GM12878 (cell line): ENCODE data around the gene PLCB4. TPM values are rescaled to one million over a fixed set of nuclear protein-coding genes. Genes with fewer than 3 reads are reported as not detected.

Source experiments
- ATAC-seq: fragments of 200-7000 bp; cut with Tn5 transposase; 3 replicates; pipeline ENCODE4 v1.9.1; 2020; ENCODE audit warnings: mild to moderate bottlenecking, moderate library complexity
- BruUV-seq: library from RNA; stranded (reverse); fragments of 400-500 nt; replicated peaks from 2 replicates; lab custom pipeline; 2021; lab: Mats Ljungman, UMichigan
- CTCF ChIA-PET: fragments of 300-600 bp; sonication (Branson Sonifier 250); formaldehyde crosslinking; extraction: SDS; loops from one replicate; lab custom pipeline; 2021; ENCODE audit warnings: inconsistent platforms; lab: Yijun Ruan, JAX
- POLR2A ChIA-PET: fragments of 350-600 bp; formaldehyde crosslinking; extraction: SDS; loops from one replicate; lab custom pipeline; 2021; ENCODE audit warnings: inconsistent platforms; lab: Charles Lee
- RAD21 ChIA-PET: fragments of 300-600 bp; sonication (Branson Sonifier 250); formaldehyde crosslinking; loops from one replicate; lab custom pipeline; 2023; ENCODE audit warnings: antibody characterized with exemption; ENCODE audit not compliant: unreplicated experiment; lab: Charles Lee
- SMC1A ChIA-PET: fragments of 300-600 bp; sonication (Branson Sonifier 250); formaldehyde crosslinking; loops from one replicate; lab custom pipeline; 2023; ENCODE audit not compliant: unreplicated experiment, uncharacterized antibody; lab: Charles Lee
- DNase-seq: peaks from one replicate; pipeline ENCODE4 v3.0.0-alpha.2; 2011; ENCODE audit warnings: low read depth, low spot score
- FAIRE-seq: peaks from 3 replicates; lab custom pipeline; 2011; peaks lifted over from hg19 to GRCh38; lab: Jason Lieb, UNC
- H2AFZ ChIP-seq: 2 replicates; pipeline ENCODE4 v1.6.0; 2011; ENCODE audit warnings: low read depth, low read length, control low read depth; ENCODE audit not compliant: control insufficient read depth
- H3K27ac ChIP-seq: 2 replicates; pipeline ENCODE4 v1.5.1; 2011; ENCODE audit warnings: control low read depth; ENCODE audit not compliant: control insufficient read depth, insufficient read depth
- H3K27me3 ChIP-seq, 2 experiments: replicated peaks in 1 of 2; 2 replicates each; pipeline versions ENCODE4 v1.6.0 to v1.6.1; 2011; ENCODE audit warnings: low read length in 1 of 2; ENCODE audit not compliant: control insufficient read depth in 2 of 2, insufficient read depth in 2 of 2
- H3K36me3 ChIP-seq, 2 experiments: 2 replicates each; pipeline ENCODE4 v1.5.1; 2011; ENCODE audit warnings: low read length in 1 of 2; ENCODE audit not compliant: control insufficient read depth in 2 of 2, insufficient read depth in 2 of 2
- H3K4me1 ChIP-seq: 2 replicates; pipeline ENCODE4 v1.6.1; 2011; ENCODE audit warnings: mild to moderate bottlenecking, low read length, moderate library complexity, mixed read lengths; ENCODE audit not compliant: control insufficient read depth, insufficient read depth
- H3K4me2 ChIP-seq: 2 replicates; pipeline ENCODE4 v1.6.0; 2011; ENCODE audit warnings: control low read depth; ENCODE audit not compliant: control insufficient read depth, insufficient read depth
- H3K4me3 ChIP-seq: fragments of 200-600 bp; sonication (generic); 2 replicates; pipeline ENCODE4 v1.5.1; 2016
- H3K79me2 ChIP-seq: 2 replicates; pipeline ENCODE4 v1.6.0; 2011; ENCODE audit warnings: low read length; ENCODE audit not compliant: control insufficient read depth, insufficient read depth
- H3K9ac ChIP-seq: 2 replicates; pipeline ENCODE4 v1.8.0; 2011; ENCODE audit warnings: low read length, control low read depth, mixed read lengths; ENCODE audit not compliant: control insufficient read depth, insufficient read depth
- H3K9me3 ChIP-seq: replicated peaks from 3 replicates; pipeline ENCODE4 v1.5.1; 2011; ENCODE audit warnings: mild to moderate bottlenecking, low read length; ENCODE audit not compliant: control insufficient read depth, insufficient read depth
- H4K20me1 ChIP-seq: 2 replicates; pipeline ENCODE4 v1.6.0; 2011; ENCODE audit not compliant: control insufficient read depth, insufficient read depth
- ASH2L ChIP-seq: fragments of 300-600, 200-600 bp; sonication (generic); IDR thresholded peaks from 2 replicates; pipeline ENCODE4 v1.6.1; 2017; ENCODE audit warnings: low read depth, mild to moderate bottlenecking, borderline replicate concordance
- CHD4 ChIP-seq: fragments of 200-600 bp; sonication (generic); IDR thresholded peaks from 2 replicates; pipeline ENCODE4 v1.6.1; 2016; ENCODE audit warnings: mild to moderate bottlenecking
- EGR1 ChIP-seq, 2 experiments: IDR thresholded peaks; 1 replicate in 1 of 2; 2 replicates in 1 of 2; pipeline ENCODE4 v1.6.1; 2011 to 2012; ENCODE audit warnings: low read depth in 2 of 2, low read length in 2 of 2, borderline replicate concordance in 1 of 2, mild to moderate bottlenecking in 1 of 2, moderate library complexity in 1 of 2
- IKZF1 ChIP-seq: fragments of 450-650 bp; conservative IDR thresholded peaks from 2 replicates; pipeline ENCODE4 v1.6.1; 2017; ENCODE audit warnings: antibody characterized with exemption, mild to moderate bottlenecking
- JUND ChIP-seq: IDR thresholded peaks from 2 replicates; pipeline ENCODE4 v1.6.1; 2012; ENCODE audit warnings: low read depth, mild to moderate bottlenecking, low read length, improper control_type of control experiment, moderate library complexity
- PAX5 ChIP-seq: IDR thresholded peaks from 2 replicates; pipeline ENCODE4 v1.6.1; 2011; ENCODE audit warnings: low read depth, low read length, borderline replicate concordance
- WGBS: methylation state at CpG from one replicate; pipeline ENCODE4 v1.1.6; 2016; ENCODE audit warnings: low lambda C conversion rate; ENCODE audit not compliant: insufficient replicate concordance, insufficient coverage; ENCODE audit errors: missing lambda C conversion rate; 5-methylcytosine and 5-hydroxymethylcytosine counted together
- in situ Hi-C: fragments of 300-500 bp; cut with MboI; formaldehyde crosslinking; loops from 9 replicates; pipeline ENCODE4 v1.14.3; 2018; ENCODE audit warnings: mixed read lengths
- intact Hi-C: fragments of 100-400 bp; cut with micrococcal nuclease; formaldehyde crosslinking; loops from one replicate; pipeline ENCODE4 v1.14.2; 2022; ENCODE audit not compliant: unreplicated experiment
- polyA plus RNA-seq, 11 experiments: library from polyadenylated mRNA; depleted of rRNA in 4 of 11; unstranded in 6 of 11; stranded (reverse) in 5 of 11; fragments of >200 nt; fragmentation: Nextera tagmentation in 4 of 11; fragmentation: Illumina TruSeq in 1 of 11; extraction: Ambion mirVana in 4 of 11; extraction: Trizol in 1 of 11; gene quantifications; 1 replicate in 1 of 11; 2 replicates in 10 of 11; pipeline versions ENCODE4 v1.2.1 to v1.2.3, GENCODE V29; 2011 to 2016; ENCODE audit warnings: inconsistent platforms in 2 of 11, missing spikeins in 2 of 11, low read depth in 1 of 11
- total RNA-seq, 4 experiments: library from RNA; depleted of rRNA in 3 of 4; stranded (reverse); fragments of >200 nt in 3 of 4; fragmentation: Illumina TruSeq in 1 of 4; extraction: Trizol in 1 of 4; gene quantifications; 2 replicates each; pipeline versions ENCODE4 v1.2.1 to v1.2.3, GENCODE V29; 2013 to 2021
- TF ChIP-seq, protein P1 (sequence below): fragments of 450-650 bp; IDR thresholded peaks from 2 replicates; pipeline ENCODE4 v1.6.1; 2016; ENCODE audit warnings: mild to moderate bottlenecking

The PLCB4 gene
- total and polyA plus RNA-seq, 10 of the 15 experiments (the other 5 are each of a cell fraction or from before 2014, with no cell fraction given) = not detected

- TF ChIP-seq CHD4 (no peak), PAX5 (no peak), IKZF1 (no peak), ASH2L (no peak), EGR1 (IDR thresholded peaks at IDR 0.05; ENCODE audit: borderline replicate concordance in 1 of 2, low read depth in 2 of 2, low read length in 2 of 2) (no peak)
- TF ChIP-seq, protein P1, sequence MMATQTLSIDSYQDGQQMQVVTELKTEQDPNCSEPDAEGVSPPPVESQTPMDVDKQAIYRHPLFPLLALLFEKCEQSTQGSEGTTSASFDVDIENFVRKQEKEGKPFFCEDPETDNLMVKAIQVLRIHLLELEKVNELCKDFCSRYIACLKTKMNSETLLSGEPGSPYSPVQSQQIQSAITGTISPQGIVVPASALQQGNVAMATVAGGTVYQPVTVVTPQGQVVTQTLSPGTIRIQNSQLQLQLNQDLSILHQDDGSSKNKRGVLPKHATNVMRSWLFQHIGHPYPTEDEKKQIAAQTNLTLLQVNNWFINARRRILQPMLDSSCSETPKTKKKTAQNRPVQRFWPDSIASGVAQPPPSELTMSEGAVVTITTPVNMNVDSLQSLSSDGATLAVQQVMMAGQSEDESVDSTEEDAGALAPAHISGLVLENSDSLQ = no peak
These were observed 63.0 kb downstream of the PLCB4 start (continued) for GRCh38 chr20:9131841-9132240.

DNA sequence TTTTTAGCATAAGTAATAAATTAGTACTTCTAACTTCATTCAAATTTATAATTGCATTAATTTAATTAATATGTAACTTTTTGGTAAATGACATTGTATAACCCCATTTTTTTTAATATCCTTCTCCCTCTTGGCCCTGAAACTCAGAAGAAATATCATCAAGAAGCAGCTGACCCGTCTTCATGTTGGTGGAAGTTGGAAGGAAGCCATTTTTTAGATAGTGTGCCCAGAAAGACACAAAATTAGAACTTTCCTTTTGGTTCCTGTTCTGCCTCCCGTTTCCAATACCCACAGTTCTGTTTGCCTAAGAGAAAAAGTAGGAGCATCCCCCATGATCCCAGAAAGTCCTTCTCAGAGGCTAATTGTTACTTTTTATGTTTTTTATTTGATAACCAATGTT lies 65.5 kb downstream of the PLCB4 start:
- Histone ChIP-seq H3K27ac (no peak overlapping the region), H3K4me2 (no peak overlapping the region), H2AFZ (no peak overlapping the region), H4K20me1 (no peaks in the 10 kb centered on the region), H3K4me1 (no peaks in the 10 kb centered on the region), H3K4me3 (no peak overlapping the region), H3K9me3 (no peaks in the 10 kb centered on the region), H3K9ac (no peak overlapping the region), H3K27me3 (no peaks in the 10 kb centered on the region), H3K79me2 (no peaks in the 10 kb centered on the region), H3K36me3 (no peaks in the 10 kb centered on the region)
- CTCF ChIA-PET = no interaction called here
- 4% methylated on average over 2 of the region's 2 CpGs for WGBS
- in situ Hi-C loops = no loop called here
- no TSS peak for BruUV-seq
- POLR2A ChIA-PET = no interaction called here
- no peak for TF ChIP-seq JUND
- no peak for DNase-seq
- SMC1A ChIA-PET = no interaction called here
- no peak for FAIRE-seq
- RAD21 ChIA-PET = no interaction called here
- no peak for ATAC-seq
- intact Hi-C loops = no loop called here
